GM21786 (cell line): Measurements from ENCODE around the gene CEBPG.

Experiments
- ATAC-seq: cut with Tn5 transposase; IDR thresholded peaks from one replicate; pipeline ENCODE4 v1.9.1; 2021; ENCODE audit not compliant: unreplicated experiment

The CEBPG gene

DNA sequence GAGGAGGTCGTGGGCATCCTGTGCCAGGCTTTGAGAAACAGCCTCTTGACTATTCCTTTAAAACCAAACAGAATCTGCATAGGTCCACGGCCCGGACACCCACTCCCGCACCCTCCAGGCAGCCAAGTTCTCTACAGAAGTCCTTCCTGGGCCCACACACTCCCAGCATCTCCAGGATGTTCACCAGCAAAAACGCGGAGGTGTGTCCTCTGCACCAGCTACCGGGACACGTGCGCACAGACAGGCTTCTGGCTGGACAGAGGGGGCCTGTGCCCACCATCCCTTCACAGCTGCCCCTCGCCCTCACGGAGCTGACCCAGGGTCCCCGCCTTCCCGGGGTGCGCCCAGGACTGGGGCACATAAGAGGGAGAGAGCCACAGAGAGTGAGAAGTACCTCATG, 44.2 kb downstream of the CEBPG start:
- no peak for ATAC-seq

GRCh38 chr19:33418461-33418860, 45.0 kb downstream of the CEBPG start:
- ATAC-seq = no peak

DNA sequence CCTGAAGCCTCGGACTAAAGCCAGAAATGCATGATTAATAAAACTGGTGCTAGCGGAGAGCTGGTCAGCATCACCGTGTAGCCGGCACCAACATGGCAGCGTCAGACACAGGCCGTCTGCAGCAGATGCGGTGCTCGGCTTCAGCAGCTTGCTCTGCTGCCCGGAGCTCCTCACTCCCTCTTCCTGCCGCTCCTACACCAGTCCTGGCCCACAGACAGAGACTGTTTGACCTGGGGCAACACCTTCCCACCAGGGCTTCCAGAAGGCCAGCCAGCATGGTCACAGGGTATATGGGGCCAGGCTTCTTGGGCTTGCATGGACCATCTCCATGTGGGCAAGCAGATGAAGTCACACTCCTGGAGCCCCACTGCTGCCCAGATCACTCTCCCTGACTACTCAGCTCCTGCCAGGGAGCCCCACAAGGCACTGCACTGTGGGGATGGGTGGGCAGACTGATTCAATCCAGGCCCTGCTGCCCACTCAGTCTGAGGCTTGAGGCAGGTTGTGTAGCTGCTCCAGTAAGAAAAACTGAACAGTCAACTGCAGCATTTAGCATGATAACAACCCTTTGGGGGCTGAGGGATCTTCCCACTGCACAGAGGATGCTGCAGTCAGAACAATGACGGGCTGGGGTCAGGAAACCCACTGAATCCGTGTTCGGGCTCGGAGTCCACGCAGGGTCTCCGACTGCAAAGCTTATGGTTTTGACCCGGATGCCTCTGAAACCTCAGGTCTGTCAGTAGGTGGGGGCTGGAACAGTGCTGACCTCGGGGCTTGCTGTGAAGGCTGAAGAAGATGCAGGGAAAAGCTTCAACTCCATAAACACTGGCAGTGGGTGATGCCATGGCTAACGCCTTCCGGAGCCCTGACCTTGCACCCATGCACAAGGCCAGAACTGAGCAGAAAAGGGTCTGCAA, 45.6 kb downstream of the CEBPG start:
- ATAC-seq = no peak

- ATAC-seq = no peak
These were observed 46.2 kb downstream of the CEBPG start for GRCh38 chr19:33419788-33420130.

DNA sequence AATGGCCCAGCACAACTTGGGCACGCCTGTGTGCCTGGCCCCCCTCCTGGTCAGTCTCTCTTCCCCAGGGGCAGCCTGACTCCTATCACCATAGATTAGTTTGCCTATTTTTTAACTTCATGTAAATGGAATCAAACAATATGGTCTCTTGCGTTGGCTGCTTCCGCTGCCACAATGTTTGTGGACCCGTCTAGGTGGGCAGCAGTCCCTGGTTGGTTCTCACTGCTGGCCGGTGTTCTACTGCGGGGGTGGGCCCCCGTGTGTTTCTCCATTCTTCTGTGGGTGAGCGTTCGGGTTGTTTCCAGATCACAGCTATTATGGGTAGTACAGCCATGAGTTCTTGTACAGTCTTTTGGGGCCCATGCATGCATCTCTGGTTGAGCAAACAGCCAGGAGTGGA, 47.3 kb downstream of the CEBPG start:
- no peak for ATAC-seq

GRCh38 chr19:33421368-33421767, 47.9 kb downstream of the CEBPG start:
- ATAC-seq = no peak

DNA sequence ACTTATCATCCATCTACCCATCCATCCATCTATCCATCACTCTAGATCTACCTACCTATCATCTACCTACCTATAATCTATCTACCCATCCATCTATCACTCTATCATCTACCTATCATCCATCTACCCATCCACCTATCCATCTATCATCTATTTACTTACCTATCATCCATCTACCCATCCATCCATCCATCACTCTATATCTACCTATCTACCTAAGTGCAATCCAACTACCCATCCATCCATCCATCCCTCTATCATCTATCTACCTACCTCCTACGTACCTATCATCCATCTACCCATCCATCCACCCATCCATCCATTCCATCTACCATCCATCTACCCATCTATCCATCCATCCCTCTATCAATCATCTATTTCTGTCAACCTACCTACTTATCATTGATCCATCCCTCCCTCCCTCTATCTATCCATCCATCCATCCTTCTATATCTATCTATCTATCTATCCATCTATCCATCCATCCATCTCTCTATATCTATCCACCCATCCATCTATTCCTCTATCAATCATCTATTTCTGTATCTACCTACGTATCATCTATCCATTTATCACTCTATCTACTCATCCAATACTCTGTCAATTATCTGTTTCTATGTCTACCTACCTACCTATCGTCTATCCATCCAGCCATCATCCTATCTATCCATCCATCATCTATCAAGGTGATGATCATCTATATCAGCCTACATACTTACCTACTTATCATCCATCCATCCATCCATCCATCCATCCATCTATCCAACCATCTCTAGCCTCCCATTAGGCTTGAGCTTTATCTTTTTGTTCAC, 49.1 kb downstream of the CEBPG start:
- ATAC-seq = no peak

DNA sequence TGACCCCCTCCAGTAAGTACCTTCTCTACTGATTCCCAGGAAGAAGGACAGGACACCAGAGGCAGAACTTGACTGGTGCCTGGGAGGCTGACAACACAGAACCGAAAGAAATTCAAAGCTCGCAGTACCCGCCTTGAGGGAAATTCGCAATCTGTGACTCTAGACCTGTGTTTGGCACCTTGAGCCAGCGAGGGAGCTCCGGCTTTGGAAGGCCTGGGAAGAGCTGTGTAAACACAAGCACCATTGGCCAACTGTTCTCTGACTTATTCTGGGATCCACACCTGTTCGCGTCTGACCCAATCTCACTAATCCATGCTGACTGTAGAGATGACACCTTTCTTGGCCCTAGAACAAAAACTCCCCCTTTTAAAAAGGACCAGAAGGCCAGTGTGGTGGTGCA, 50.7 kb downstream of the CEBPG start:
- ATAC-seq = no peak

GRCh38 chr19:33426621-33427361, 53.3 kb downstream of the CEBPG start:
- ATAC-seq = no peak

DNA sequence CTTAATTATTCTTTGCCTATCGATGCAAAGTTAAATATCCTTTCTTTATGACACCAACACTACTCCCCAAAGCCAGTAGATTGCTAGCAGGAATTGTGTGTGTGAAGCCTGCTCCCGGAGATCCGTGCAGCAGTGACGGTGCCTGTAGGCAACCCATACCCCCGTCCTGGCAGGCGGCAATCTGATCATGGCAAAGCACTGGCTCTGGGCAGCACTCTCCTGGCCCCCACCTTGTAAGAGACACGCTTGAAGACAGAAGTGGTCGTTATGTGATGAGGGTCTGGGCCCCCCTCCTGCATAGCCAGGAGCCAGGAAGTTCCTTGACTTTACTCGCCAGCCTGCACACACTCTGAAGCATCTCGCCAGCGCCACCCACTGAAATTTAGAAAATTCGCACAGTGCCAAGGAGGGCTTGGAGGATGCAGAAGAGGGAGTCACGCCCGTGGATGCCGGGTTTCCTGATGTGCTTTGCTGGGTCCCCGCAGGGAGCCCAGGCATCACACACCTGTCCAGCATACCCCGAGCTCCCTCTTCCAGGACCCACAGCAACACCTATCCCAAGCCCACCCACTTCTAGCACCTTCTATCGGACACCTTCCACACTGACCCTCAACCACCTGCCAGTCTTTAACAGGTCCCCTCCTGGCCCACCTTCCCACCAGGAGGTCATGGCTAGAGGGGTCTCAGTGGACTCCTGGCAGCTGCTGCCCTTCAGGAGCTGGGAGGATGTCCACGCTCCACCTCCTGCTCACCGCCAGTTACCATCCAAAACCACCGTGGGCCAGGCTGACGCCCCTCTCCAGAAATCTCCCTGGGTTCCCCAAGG, 54.5 kb downstream of the CEBPG start:
- no peak for ATAC-seq

DNA sequence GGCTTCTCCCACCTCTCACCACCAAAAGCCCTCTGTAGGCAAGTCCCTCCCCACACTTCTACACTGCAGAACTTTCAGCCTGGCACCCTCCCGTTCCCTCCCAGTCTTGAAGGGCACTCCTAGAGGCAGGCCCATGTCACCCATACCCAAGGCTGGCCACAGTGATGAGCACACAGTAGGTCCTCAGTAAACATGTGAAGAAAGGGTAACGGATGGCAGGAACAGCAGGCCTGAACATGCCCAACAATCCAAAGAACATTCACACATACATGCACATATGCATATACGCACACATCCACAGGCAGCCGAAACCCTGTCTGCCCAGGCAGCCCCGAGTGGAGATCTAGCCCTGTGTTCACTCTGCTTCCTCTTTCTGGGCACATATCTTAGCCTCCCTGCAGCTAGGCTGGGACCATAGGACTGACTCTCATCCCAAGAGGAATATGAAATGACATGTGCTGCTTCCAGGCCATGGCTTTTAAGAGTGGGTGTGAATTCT, 55.2 kb downstream of the CEBPG start:
- ATAC-seq = no peak

- no peak for ATAC-seq
These were observed 56.6 kb downstream of the CEBPG start for GRCh38 chr19:33429891-33430673.

GRCh38 chr19:33430674-33431277, 57.3 kb downstream of the CEBPG start:
- ATAC-seq = no peak

DNA sequence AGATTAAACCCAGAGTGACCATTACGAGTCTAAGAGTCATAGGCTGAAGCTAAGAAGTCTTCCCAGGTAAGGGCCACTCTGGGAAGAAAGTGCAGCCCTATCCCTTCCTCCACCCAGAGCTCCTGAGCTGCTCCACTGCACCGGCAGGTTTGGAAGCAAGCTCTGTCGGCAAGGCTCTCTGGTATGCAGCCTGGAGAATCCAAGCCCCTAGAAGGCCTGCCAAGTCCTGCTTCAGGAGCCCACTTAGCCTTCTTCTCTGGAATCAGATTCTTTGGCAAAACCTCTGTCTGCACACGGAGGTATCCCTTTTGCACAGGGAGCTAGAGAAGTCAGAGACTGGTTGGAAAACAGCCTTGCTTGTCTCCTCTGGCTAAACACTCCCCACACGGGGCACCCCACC, 58.5 kb downstream of the CEBPG start:
- ATAC-seq = no peak
